GM19043 (cell line): ENCODE measurements around the gene IFNA6.
"Not testable (repeated sequence)": the region's sequence is repeated elsewhere in the genome, so short reads cannot be mapped to it uniquely, and the experiment has no call there.

Experiments
- ATAC-seq: cut with Tn5 transposase; IDR thresholded peaks from one replicate; pipeline ENCODE4 v1.9.1; 2021; ENCODE audit warnings: low read depth; ENCODE audit not compliant: unreplicated experiment

The IFNA6 gene

DNA sequence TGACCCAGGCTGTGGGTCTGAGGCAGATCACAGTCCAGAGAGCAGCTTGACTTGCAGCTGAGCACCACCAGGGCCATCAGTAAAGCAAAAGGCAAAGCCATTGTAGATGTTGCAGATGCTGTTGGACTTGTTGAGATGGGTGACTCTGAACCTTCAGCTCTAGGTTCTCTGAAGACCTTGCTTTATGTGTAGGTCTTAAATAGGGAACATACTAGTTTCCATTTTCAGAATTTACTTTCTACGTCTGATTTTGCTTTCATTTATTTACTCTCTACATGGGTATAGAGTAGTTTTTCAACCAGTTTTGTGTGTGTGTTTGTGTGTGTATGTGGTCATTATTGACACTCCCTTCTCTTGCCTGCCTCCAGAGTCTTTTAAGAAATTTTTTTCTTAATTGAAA is at the start of gene IFNA6:
Gene IFNA6 (minus strand): TSS at position 101 of the 400 bp plus-strand sequence. CDS start 0 bp downstream, at position 101.
- ATAC-seq: no peak

DNA sequence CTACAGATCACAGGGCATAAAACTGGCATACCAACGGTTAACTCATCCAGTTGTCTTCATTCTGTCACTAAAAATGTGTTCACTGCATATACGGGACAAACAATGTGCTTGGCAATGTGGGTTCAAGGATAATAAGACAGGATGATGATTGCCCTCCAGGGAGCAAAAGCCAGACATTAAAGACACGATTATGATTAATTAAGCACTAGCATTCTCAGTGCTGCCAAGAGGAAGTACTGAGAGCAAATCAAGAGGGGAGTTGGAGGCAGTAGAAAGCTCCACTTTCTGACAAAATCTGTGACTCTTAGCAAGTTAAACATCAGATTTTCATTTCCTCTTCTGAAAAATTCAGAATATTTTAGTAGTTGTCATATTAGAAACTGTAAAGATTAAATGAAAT is 49.3 kb upstream of the IFNA6 start:
- ATAC-seq: no peak

DNA sequence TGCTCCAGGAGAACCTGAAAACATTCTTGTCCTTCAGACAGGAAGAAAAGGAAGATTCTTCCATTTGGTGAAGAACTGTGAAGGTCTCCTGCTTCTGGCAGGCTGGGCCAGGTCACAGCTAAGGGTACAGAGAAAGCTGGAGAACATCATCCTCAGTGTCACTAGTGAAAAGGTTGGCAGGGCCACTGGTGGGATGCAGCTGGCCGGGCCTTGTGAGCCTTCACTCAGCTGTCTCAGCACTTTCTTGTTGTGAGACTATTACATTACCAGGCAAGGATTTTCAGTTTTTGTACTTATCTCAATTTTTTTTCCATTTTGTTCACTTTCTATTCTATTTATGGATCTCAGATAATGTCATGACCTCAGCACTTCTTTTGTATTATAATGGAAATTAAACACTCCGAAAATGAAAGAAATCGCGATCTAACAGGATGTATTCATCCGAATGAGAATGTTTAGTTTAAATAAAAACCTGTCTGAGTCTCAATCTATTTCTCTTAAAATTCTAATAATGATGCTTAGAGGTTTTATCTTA is 48.3 kb upstream of the IFNA6 start:
- ATAC-seq: no peak

DNA sequence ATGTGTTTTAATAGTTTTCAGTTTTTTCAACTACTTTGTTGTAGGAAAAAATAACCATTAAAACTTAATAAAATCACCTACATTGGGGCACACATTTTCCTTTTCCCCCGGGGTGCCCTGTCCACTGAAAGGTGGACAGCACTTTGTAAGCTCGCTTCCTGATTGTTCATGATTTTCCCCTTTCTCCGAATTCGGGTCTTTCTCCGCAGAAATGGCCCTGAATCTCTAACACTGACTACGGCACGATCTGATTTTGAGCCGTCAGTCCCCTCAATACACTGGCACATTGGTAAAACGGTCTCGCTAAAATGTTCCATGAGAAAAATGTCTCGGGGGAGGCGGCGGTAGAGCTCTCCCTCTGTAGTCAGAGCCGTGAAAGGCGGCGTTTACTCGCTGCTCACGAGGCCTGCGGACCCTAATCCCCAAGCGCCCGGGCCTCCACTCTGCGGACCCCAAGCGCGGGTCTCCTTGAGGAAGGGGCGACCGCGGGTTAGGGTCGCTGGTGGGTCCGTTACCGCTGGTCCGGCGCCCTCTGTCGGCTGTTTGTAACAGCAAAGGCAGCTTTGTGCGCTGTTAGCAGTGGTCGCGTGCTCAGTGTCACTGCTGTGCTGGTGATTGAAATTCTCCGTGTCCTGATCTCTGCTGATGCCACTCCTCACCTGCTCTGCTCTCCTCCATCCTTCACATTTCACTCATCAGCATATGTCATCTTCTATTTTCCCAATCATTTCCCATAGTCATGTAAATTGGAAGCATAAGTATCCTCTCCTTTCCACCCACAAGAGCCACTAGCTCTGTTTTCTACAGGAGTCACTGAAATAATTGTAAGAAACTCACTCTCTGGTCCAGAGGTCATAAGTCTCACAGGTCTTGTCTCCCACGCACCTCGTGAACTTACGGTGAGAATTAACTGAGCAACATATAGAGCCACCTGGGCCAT is 45.4 kb upstream of the IFNA6 start:
- ATAC-seq: peak; percentile 64

DNA sequence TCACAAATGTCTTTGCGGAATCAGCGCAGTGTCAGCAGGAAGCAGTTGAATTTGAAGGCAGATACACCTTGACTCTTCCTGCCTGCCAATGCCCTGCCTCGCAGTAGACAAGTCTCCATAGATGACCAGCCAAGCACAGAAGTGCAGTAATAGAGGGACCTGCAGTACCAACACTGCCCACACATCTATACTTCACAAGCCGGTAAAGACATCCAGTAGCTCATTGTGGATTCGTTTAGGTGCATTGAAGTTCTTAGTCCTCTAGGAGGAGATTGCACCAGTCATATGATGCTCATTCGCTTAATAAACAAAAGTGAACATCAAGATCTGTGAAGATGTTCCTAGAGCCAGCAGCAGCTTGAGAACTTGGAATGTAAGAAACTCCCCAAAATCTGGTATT is 41.6 kb upstream of the IFNA6 start:
- ATAC-seq: peak; percentile 73

DNA sequence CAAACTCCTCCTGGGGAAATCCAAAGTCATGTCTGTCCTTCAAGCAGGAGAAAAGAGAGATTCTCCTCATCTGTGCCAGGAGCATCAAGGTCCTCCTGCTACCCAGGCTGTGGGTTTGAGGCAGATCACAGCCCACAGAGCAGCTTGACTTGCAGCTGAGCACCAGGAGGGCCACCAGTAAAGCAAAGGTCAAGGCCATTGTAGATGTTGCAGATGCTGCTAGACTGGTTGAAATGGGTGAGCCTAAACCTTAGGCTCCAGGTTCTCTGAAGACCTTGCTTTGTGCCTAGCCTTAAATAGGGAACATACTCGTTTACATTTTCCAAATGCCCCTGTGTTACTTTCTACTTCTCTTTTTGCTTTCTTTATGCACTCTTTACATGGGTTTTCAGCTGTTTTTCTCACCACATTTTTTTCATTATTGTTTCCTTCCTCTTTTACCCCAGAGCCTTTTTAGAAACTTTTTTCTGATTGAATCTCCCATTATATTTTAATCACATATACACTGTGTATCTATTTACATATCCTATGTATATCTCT is 34.5 kb upstream of the IFNA6 start, which contains the start of gene IFNA2:
Gene IFNA2 (minus strand): TSS at position 268 of the 540 bp plus-strand sequence. CDS start 69 bp downstream, at position 199.
- ATAC-seq: no peak

DNA sequence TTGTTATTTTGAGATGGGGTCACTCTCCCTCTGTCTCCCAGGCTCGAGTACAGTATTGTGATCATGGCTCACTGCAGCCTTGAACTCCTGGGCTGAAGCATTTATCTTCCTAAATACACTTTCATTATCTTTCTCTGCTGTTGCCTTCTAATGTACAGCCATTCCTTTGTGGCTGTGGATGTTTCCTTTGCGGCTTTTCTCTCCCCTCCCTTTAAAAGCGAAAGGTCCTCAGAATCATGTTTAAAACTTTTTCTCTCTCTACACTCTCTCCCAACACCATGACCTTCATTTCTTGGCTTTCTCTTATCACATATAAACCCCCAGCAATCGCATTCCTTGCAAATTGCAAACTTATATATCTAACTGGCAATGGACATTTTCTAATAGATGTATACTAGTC is 32.9 kb upstream of the IFNA6 start:
- ATAC-seq: no peak

DNA sequence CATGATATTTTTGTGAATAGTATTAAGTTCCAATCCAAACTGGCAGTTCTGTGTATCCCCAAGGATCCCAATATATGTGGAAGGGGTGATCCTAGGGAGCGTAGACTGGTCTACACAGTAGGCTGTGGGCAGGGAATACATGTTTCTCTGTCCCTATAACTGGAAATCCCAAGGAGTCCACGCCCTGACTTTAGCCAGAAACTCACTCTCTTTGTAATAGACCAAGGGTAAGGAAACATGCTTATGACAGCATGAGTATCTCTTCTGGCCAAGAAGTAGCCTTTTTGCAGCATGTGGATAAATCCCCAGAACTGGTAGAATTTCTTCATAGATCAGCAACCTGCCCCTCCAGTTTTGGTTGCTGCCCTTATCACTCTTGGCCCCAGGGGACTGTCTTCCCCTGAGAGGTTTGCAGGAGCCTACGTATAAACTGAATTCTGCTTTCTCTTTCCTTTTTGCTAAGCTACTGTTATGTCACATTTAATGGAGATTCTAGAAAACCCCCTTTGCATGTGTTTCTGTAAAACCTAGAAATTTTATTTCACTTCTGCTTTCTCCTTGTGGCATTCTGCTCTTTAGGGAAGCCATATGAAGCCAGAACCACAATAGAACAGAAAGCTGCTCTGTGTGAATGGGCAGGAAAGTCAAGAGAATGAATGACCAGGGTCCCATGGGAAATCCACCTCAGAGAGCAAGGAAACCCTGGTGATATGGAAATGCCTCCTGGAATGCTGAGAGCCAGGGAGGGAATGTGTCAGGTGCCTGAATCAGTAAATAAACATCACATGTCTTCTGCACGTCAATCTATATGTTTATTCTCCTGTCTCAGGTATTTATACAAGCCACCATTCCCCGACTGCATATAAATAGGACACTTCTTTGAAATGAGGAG is 31.0 kb upstream of the IFNA6 start:
- peak; percentile 96 for ATAC-seq

DNA sequence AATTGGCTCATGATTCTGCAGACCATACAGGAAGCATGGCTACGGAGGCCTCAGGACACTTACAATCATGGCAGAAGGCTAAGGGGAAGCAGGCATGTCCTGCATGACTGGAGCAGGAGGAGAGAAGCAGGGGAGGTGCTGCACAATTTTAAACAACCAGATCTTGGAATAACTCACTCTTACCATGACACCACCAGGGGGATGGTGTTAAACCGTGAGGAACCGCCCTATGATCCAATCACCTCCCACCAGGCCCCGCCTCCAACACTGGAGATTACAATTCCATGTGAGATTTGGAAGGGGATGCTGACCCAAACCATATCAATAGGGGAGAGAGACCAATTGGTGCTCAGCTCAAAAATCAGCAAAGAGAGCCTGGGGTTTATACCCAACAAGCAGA is 20.8 kb upstream of the IFNA6 start:
- ATAC-seq: not testable (repeated sequence)

DNA sequence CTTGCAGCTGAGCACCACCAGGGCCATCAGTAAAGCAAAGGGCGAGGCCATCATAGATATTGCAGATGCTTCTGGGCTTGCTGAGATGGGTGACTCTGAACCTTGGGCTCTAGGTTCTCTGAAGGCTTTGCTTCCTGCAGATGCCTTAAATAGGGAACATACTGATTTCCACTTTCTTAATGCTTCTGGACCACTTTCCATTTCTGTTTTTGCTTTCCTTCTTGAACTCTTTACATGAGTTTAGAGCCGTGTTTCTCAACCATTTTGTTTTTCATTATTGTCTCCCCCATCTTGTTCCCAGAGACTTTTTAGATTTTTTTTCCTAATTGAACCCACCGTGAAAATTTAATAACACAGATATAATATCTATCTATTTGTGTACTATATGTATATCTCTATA is 17.3 kb upstream of the IFNA6 start, which contains the start of gene IFNA13:
Gene IFNA13 (minus strand): TSS at position 101 of the 400 bp plus-strand sequence. CDS start 47 bp downstream, at position 54.
- ATAC-seq: no peak

DNA sequence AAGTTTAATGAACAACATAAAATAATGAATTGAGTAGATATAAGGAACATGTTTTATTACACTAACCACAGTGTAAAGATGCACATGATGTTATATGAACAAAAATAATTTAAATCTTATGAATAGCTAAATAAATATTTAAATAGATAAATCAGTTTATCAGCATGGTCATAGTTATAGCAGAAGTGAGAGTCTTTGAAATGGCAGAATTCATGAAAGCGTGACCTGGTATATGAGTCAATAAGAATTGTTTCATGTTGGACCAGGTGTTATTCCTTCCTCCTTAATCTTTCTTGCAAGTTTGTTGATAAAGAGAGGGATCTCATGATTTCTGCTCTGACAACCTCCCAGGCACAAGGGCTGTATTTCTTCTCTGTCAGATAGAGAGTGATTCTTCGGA is 16.5 kb upstream of the IFNA6 start:
- peak; percentile 97 for ATAC-seq

DNA sequence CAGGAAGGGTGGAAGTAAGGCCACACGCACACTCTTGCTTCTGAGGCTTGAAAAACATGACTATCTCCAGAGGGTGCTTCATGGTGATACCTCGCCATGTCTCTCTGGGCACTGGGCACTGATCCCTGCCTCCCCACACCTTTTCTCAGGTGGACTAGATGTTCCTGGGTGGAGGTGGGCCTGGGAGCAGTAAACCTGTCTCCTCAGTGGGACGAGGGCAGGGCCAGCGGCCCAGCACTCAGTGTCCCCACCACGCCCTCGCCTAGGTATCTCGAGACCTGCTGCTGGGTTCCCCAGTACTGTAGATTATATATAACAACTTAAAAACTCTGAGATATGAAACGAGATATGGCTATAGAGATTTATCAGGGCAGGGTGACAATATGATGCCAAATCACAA is 11.6 kb upstream of the IFNA6 start:
- ATAC-seq: no peak

DNA sequence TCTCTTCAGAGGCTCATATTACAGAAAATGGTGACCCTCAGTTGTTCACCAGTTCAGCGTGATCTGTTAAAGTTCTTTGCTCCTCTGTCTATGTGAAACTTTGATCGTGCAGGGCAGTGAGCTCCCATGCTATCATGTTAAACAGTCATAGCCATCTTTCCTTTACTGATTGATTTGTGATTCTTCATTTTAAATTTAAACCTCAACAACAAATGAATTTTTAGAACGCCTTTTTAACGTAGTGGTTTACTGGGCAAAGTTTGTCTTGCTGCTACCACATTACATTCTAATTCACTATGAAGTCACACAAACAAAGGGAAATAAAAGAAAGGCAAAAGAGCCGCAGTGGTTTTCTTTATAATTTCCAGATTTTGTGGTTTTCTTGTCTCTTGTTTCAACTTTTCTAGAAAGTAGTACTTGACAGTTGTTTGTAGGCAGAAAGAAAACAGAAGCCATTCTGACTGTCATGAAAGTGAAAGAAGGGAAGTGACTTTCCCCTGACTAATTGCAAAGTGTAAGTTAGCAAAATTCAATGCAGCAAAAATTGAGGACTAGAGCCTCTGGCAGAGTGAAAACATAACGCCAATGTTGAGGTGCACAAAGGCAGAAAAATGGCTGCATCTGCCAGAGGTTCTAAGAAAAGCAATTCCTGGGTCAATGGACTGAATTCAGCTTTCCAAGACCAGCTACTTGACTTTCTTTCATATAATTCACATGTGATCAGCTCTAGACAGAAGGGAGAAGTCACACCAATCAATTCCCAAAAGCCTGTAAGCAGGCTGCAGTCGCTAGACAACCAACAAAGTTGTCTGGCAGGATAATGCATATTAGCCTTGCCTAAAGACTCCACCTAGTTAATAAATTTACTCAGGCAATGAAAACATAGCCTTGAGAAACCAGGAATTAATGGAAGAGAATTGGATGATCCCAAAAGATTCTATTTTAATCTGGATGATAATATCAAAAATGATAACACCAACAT is 7.1 kb upstream of the IFNA6 start:
- peak; percentile 73 for ATAC-seq

DNA sequence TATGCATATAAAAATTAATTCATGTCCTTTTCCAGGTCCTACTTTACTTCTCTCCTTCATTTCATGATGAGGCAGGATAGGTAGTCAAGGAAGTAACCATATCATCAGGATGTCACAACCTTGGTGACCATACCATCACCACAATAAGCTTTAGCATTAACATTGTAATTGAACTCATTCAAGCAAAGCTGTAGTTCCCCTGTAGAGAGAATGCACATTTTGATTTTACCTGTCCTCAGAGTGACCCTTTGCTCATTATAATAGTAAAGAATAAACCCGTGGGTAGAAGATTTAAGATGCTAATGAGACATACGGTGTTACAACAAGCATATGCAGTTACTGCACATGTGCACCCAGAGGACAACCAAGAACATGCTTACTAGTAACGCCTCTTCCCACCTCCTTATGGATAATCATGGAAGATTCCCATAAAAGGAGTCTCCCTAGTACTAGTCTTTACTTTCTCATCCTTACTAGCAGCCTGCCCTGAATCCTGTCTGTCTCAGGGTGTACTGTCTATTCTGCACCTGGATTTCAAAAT is 2.2 kb downstream of the IFNA6 start:
- no peak for ATAC-seq

DNA sequence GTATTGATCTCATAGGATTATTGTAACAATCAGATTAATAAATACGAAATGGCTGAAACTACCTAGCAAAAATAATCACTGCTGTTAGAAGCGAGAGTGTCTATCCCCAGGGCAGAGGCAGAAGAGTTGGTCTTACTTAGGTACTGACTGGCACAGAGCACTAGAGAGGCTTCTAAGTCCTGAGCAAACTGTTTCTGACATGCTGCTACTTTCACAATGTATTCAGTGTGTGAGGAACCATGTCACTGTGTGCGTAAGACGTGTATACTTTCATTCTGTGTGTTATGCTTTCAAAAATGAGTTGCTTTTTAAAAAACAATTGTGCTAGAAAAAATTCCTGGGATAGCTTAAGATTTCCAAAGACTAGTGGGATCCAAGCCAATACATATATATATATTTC is 10.0 kb downstream of the IFNA6 start:
- ATAC-seq: no peak

DNA sequence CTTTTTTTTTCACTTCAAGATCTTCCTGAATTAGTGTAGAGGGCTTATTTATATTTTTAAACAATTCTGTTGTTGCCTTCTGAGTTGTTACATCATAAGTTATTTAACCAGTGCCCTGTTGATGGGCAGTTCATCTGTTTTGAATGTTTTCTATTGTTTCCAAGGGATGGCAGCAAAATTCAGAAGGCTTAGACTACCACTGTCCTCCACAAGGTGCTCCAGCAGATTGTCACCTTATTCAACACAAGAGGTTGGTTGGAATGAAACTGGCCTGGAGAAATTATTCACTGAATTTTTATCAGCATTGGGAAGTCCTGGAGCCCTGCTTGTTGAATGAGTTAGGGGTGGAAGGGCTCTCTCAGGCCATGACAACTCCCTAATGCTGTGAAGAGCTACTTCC is 14.2 kb downstream of the IFNA6 start:
- ATAC-seq: no peak

DNA sequence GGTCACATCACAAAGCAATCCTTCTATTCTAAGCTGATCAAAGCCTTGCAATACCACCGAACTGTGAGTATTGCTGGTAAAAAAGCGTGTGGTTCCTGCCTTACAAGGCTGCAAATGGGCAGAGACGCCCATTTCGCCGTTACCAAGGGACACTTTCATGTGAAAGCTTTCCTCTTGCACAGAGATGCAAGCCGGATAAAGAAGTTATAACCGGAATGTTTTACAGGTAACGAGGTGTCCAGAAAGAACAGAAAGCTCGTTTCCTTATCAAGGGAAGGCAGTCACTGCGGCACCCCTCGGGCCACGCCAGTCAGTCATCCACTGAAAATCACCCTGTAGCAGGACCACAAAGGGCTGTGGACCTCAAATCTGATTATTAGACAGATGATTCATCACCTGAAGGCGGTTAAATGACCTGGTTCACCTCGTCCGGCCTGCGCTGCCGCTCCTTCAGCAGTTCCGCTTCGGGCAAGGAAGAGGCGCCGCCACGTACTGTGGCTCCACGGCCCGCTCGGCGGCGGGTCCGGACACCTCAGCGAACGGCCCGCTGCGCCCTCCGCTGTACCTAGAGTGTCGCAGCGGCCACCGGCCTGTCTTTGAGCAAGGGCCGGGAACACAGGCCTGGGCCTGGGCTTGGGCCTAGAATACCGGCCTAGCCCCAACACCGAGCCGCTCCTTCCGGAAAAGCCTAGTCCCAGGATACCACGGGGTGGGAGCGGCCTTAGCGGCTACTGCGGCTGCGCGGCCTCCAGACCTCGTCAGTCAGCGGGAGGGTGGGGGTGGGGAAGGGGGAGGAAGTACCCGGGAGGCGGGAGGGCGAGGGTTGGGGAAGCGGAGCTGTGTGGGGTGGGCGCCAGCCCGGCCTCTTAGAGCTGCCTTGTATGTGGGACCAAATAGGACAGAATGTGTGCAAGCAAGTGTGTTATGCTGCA is 15.7 kb downstream of the IFNA6 start, which contains the start of gene KLHL9:
Gene KLHL9 (minus strand): TSS at position 704 of the 932 bp plus-strand sequence. CDS start 545 bp downstream, at position 159.
- ATAC-seq: peak; percentile 86

DNA sequence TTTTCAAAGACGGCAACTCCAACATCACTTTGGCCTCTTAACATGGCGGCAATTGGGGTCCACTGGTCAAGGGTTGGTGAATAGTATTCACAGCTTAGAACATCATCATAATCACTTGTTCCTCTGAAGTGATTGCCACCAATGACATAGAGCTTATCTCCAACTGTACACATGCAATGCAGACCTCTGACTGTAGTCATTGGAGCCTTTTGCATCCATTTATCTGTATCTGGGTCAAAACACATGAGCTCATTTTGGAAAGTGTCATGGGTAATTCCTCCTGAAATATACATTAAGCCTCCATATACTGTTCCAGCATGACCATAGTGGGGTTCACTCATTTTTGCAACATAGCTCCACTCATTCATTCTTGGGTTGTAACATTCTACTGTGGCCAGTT is 17.5 kb downstream of the IFNA6 start:
- no peak for ATAC-seq
